Lung (tissue), 12 donors: Measurements from ENCODE around the gene VSTM2B. TPM values are rescaled to one million over a fixed set of nuclear protein-coding genes. Genes with fewer than 3 reads are reported as not detected.

ENCODE experiments used
- ATAC-seq: fragments of 200-7000 bp; cut with Tn5 transposase; one replicate; pipeline ENCODE4 v1.9.1; 2020; ENCODE audit warnings: moderate number of reproducible peaks; ENCODE audit not compliant: insufficient read depth, low FRiP score
- DNase-seq, 3 donors: peaks; one replicate each; pipeline ENCODE4 v3.0.0-alpha.2; 2013 to 2017
- H3K27ac ChIP-seq, 2 donors: one replicate each; pipeline ENCODE4 v1.5.1; 2013; ENCODE audit warnings: mild to moderate bottlenecking in 2 of 2, moderate library complexity in 2 of 2, control low read depth in 1 of 2, inconsistent platforms in 1 of 2, low read depth in 1 of 2, low read length in 1 of 2
- H3K27me3 ChIP-seq, 3 donors: one replicate each; pipeline ENCODE4 v1.5.1; 2013; ENCODE audit warnings: low read length in 2 of 3; ENCODE audit not compliant: control insufficient read depth in 3 of 3, insufficient read depth in 3 of 3
- H3K36me3 ChIP-seq, 4 donors: one replicate each; pipeline ENCODE4 v1.5.1; 2013; ENCODE audit warnings: low read length in 4 of 4, mild to moderate bottlenecking in 1 of 4, moderate library complexity in 1 of 4; ENCODE audit not compliant: control insufficient read depth in 4 of 4, insufficient read depth in 4 of 4
- H3K4me1 ChIP-seq, 5 donors: one replicate each; pipeline ENCODE4 v1.5.1; 2013; ENCODE audit warnings: low read length in 5 of 5, mild to moderate bottlenecking in 2 of 5, moderate library complexity in 1 of 5; ENCODE audit not compliant: control insufficient read depth in 5 of 5, insufficient read depth in 5 of 5
- H3K4me3 ChIP-seq: one replicate; pipeline ENCODE4 v1.5.1; 2013; ENCODE audit warnings: mild to moderate bottlenecking, control low read depth, moderate library complexity
- H3K9ac ChIP-seq, 2 donors: one replicate each; pipeline ENCODE4 v1.5.1; 2013; ENCODE audit warnings: low read length in 2 of 2, control low read depth in 1 of 2; ENCODE audit not compliant: insufficient read depth in 1 of 2
- H3K9me3 ChIP-seq, 4 donors: one replicate each; pipeline ENCODE4 v1.5.1; 2013; ENCODE audit warnings: low read length in 3 of 4, mild to moderate bottlenecking in 1 of 4, moderate library complexity in 1 of 4; ENCODE audit not compliant: control insufficient read depth in 4 of 4, insufficient read depth in 3 of 4
- CTCF ChIP-seq: IDR thresholded peaks from 2 replicates; pipeline ENCODE4 v1.5.1; 2012; ENCODE audit warnings: mild to moderate bottlenecking; ENCODE audit errors: control extremely low read depth, extremely low read depth
- WGBS, 2 donors: extraction: QIAGEN DNeasy Blood & Tissue Kit; methylation state at CpG; one replicate each; pipeline ENCODE4 v1.1.7; 2013; 5-methylcytosine and 5-hydroxymethylcytosine counted together
- polyA plus RNA-seq, 2 donors: library from polyadenylated mRNA; stranded (reverse); fragments of 200-250 nt; gene quantifications; one replicate each; pipeline ENCODE4 v1.2.1, GENCODE V29; 2013
- total RNA-seq, 2 donors: library from RNA; depleted of rRNA in 1 of 2; stranded (reverse); fragments of >200 nt in 1 of 2; gene quantifications; one replicate each; pipeline ENCODE4 v1.2.1, GENCODE V29; 2014 to 2021
- donor health status: control.
- donor health status: control.
- donor health status: Bipolar disorder and iron deficiency.
- donor health status: healthy.
- donor health status: DM: yes; HTN: yes; CAD: no.

The VSTM2B gene
- total and polyA plus RNA-seq, 4 donors: not detected

- no peak for TF ChIP-seq CTCF
- H3K4me3 ChIP-seq: no peak overlapping the region
- H3K9ac ChIP-seq: no peak overlapping the region
- H3K27ac ChIP-seq: no peak overlapping the region
- DNase-seq: no peak
- H3K27me3 ChIP-seq: peaks cover 0 to 12% (median 0%) of the 10 kb centered on the region in 3 donors
- WGBS, 2 donors: 75 to 84% methylated on average over 11 of the region's 11 CpGs
- H3K4me1 ChIP-seq: no peaks in the 10 kb centered on the region
- H3K36me3 ChIP-seq: no peaks in the 10 kb centered on the region
- no peak for ATAC-seq
- H3K9me3 ChIP-seq: peaks cover 0 to 16% (median 5%) of the 10 kb centered on the region in 4 donors
Measured at GRCh38 chr19:29563486-29564101, 37.8 kb downstream of the VSTM2B start.

GRCh38 chr19:29564574-29565005 is 38.8 kb downstream of the VSTM2B start:
- Histone ChIP-seq H3K27ac (no peak overlapping the region), H3K4me3 (no peak overlapping the region), H3K9me3 (peaks cover 0 to 14% (median 5%) of the 10 kb centered on the region in 4 donors), H3K4me1 (no peaks in the 10 kb centered on the region), H3K27me3 (peaks cover 0 to 14% (median 0%) of the 10 kb centered on the region in 3 donors), H3K9ac (no peak overlapping the region), H3K36me3 (no peaks in the 10 kb centered on the region)
- WGBS, 2 donors: 42 to 47% methylated on average over 11 of the region's 11 CpGs
- TF ChIP-seq CTCF: no peak
- DNase-seq (peak in 1 of 3 donors; percentile 11), ATAC-seq (no peak)

GRCh38 chr19:29565171-29565570 is 39.4 kb downstream of the VSTM2B start:
- H3K27me3 ChIP-seq: peaks cover 0 to 14% (median 0%) of the 10 kb centered on the region in 3 donors
- ATAC-seq (no peak), DNase-seq (no peak)
- no peak overlapping the region for H3K9ac ChIP-seq
- TF ChIP-seq CTCF: no peak
- WGBS, 2 donors: 82 to 87% methylated on average over 19 of the region's 19 CpGs
- H3K4me3 ChIP-seq: no peak overlapping the region
- H3K4me1 ChIP-seq: no peaks in the 10 kb centered on the region
- H3K27ac ChIP-seq: no peak overlapping the region
- peaks cover 0 to 9% (median 2%) of the 10 kb centered on the region in 4 donors for H3K9me3 ChIP-seq
- H3K36me3 ChIP-seq: no peaks in the 10 kb centered on the region
